Right renal cortex interstitium (tissue), 3 donors: ENCODE measurements around the gene INSRR. TPM values are rescaled to one million over a fixed set of nuclear protein-coding genes. Genes with fewer than 3 reads are reported as not detected.

Source experiments
- DNase-seq, 3 donors: peaks; one replicate each; pipeline ENCODE4 v3.0.0-alpha.2; 2013; ENCODE audit warnings: low read depth in 3 of 3, low spot score in 2 of 3
- polyA plus RNA-seq, 3 donors: library from polyadenylated mRNA; unstranded; fragments of 120-200 nt; gene quantifications; one replicate each; pipeline ENCODE4 v1.2.1, GENCODE V29; 2013; ENCODE audit not compliant: insufficient read length in 3 of 3

INSRR gene
- polyA plus RNA-seq = 1 to 10 TPM; 1.3 to 2.1 (median 1.7) TPM

- no peak for DNase-seq
Measured at GRCh38 chr1:156858959-156859522, at the start of gene INSRR. TSS of gene INSRR (minus strand) at chr1:156859117. CDS start at chr1:156858621, 496 bp downstream.

- no peak for DNase-seq
Measured at GRCh38 chr1:156908541-156908940, 49.6 kb upstream of the INSRR start.

GRCh38 chr1:156906206-156906906 is 47.4 kb upstream of the INSRR start:
- DNase-seq = no peak

- DNase-seq = no peak
Measured at GRCh38 chr1:156905651-156906050, 46.7 kb upstream of the INSRR start.

- no peak for DNase-seq
Measured at GRCh38 chr1:156905176-156905575, 46.3 kb upstream of the INSRR start.

GRCh38 chr1:156904187-156904959 is 45.5 kb upstream of the INSRR start:
- no peak for DNase-seq

- DNase-seq = no peak
Measured at GRCh38 chr1:156903328-156904091, 44.6 kb upstream of the INSRR start.

- DNase-seq = no peak
Measured at GRCh38 chr1:156901966-156902915, 43.3 kb upstream of the INSRR start.

- DNase-seq = no peak
Measured at GRCh38 chr1:156901590-156901900, 42.6 kb upstream of the INSRR start.

GRCh38 chr1:156900896-156901589 is 42.1 kb upstream of the INSRR start:
- no peak for DNase-seq

- no peak for DNase-seq
Measured at GRCh38 chr1:156899956-156900718, 41.2 kb upstream of the INSRR start.

GRCh38 chr1:156898971-156899664 is 40.2 kb upstream of the INSRR start:
- DNase-seq = no peak

- DNase-seq = no peak
Measured at GRCh38 chr1:156898161-156898566, 39.2 kb upstream of the INSRR start.

- DNase-seq = no peak
Measured at GRCh38 chr1:156897078-156897825, 38.3 kb upstream of the INSRR start.

GRCh38 chr1:156896490-156897033 is 37.6 kb upstream of the INSRR start:
- no peak for DNase-seq

GRCh38 chr1:156895927-156896326 is 37.0 kb upstream of the INSRR start:
- no peak for DNase-seq

GRCh38 chr1:156895455-156895812 is 36.5 kb upstream of the INSRR start:
- DNase-seq = no peak
